Measurements from ENCODE around the gene GNG12. TPM values are rescaled to one million over a fixed set of nuclear protein-coding genes. Genes with fewer than 3 reads are reported as not detected.

Gene GNG12
- total RNA-seq, 1 experiment from 2014 or later: 66.1 TPM

DNA sequence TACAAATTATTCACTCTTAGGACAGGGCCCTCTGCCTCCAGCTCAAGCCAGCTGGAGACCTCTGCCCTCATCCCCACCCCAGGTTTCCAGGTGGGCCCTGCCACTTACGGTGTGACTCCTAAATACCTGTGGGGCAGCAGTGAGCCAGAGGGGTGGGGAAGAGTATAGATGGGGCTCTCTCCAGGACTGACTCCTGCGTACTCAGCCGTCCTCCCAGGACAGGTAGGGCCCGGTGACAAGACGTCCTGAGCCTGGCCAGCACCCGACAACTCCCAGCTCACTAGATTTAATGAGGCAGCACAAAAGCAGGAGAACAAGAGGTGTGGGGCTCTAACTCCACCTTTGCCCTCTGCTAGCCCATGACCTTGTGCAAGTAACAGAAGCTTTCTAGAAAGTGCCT is 16.8 kb downstream of the GNG12 start:
- BruUV-seq (replicated peaks): no TSS peak
- Histone ChIP-seq H3K27me3 (ENCODE audit: low read length) (no peaks in the 10 kb centered on the region), H3K9ac (ENCODE audit: low read length) (no peak overlapping the region), H3K4me1 (ENCODE audit: insufficient read depth, low read length) (no peaks in the 10 kb centered on the region), H3K79me2 (ENCODE audit: low read length) (peaks cover 78% of the 10 kb centered on the region), H3K4me3 (ENCODE audit: low read length) (no peak overlapping the region), H2AFZ (ENCODE audit: low read length) (no peak overlapping the region), H3K36me3 (ENCODE audit: low read depth, low read length) (0 out of 2 replicates have a peak, but pooled peaks cover 2% of the 10 kb centered on the region), H4K20me1 (ENCODE audit: low read length) (peaks cover 5% of the 10 kb centered on the region; the same call in 1 of the 2 replicates), H3K9me2 (replicated peaks; ENCODE audit: low read length) (no peaks in the 10 kb centered on the region), H3K9me3 (ENCODE audit: low read length) (no peaks in the 10 kb centered on the region), H3K4me2 (ENCODE audit: low read length) (no peak overlapping the region), H3F3A (ENCODE audit: low read length, unreplicated experiment) (no peaks in the 10 kb centered on the region), H3K27ac (ENCODE audit: low read length) (no peak overlapping the region)
- intact Hi-C loops (cut with micrococcal nuclease): no loop called here
- no peak for DNase-seq
- POLR2A ChIA-PET (ENCODE audit: unreplicated experiment): no interaction called here
- CTCF ChIA-PET: no interaction called here
- TF ChIP-seq EZH2phosphoT487 (IDR thresholded peaks at IDR 0.05; ENCODE audit: borderline replicate concordance, low read length): no peak
- TF ChIP-seq, protein P1, sequence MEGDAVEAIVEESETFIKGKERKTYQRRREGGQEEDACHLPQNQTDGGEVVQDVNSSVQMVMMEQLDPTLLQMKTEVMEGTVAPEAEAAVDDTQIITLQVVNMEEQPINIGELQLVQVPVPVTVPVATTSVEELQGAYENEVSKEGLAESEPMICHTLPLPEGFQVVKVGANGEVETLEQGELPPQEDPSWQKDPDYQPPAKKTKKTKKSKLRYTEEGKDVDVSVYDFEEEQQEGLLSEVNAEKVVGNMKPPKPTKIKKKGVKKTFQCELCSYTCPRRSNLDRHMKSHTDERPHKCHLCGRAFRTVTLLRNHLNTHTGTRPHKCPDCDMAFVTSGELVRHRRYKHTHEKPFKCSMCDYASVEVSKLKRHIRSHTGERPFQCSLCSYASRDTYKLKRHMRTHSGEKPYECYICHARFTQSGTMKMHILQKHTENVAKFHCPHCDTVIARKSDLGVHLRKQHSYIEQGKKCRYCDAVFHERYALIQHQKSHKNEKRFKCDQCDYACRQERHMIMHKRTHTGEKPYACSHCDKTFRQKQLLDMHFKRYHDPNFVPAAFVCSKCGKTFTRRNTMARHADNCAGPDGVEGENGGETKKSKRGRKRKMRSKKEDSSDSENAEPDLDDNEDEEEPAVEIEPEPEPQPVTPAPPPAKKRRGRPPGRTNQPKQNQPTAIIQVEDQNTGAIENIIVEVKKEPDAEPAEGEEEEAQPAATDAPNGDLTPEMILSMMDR (conservative IDR thresholded peaks at IDR 0.05; ENCODE audit: low read depth, low read length): no peak
- no peak for ATAC-seq

DNA sequence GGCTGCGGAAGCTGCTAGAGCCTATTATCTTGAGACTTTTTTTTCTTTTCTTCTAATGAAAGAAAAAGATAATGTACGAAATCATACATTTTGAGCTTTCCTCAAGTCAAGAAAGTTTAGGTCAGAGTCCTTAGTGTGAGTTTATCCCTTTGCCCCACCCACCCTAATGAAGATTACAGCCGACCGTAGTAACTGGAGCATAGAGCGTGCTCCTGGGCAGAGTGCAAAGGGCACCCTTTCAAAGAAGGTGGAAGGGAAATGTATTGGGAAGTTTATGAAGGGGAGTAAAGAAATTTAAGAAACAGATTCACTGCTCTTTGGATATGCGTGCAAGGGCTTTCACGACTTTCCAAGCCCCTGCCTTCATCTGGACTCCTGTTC is 17.2 kb downstream of the GNG12 start:
- Histone ChIP-seq H3K9me3 (ENCODE audit: low read length) (no peaks in the 10 kb centered on the region), H3K27ac (ENCODE audit: low read length) (no peak overlapping the region), H3K27me3 (ENCODE audit: low read length) (no peaks in the 10 kb centered on the region), H3K36me3 (ENCODE audit: low read depth, low read length) (0 out of 2 replicates have a peak, but pooled peaks cover 2% of the 10 kb centered on the region), H3K79me2 (ENCODE audit: low read length) (peaks cover 79% of the 10 kb centered on the region), H4K20me1 (ENCODE audit: low read length) (peaks cover 5% of the 10 kb centered on the region; the same call in 1 of the 2 replicates), H3K4me1 (ENCODE audit: insufficient read depth, low read length) (no peaks in the 10 kb centered on the region), H3K9ac (ENCODE audit: low read length) (no peak overlapping the region), H3K4me2 (ENCODE audit: low read length) (no peak overlapping the region), H2AFZ (ENCODE audit: low read length) (no peak overlapping the region), H3F3A (ENCODE audit: low read length, unreplicated experiment) (no peaks in the 10 kb centered on the region), H3K9me2 (replicated peaks; ENCODE audit: low read length) (no peaks in the 10 kb centered on the region), H3K4me3 (ENCODE audit: low read length) (no peak overlapping the region)
- ChIA-PET POLR2A (ENCODE audit: unreplicated experiment) (no interaction called here), CTCF (interaction anchor here (0.5 kb wide), 1 partner anchor 279 kb away, joined by 3 read pairs; no protein-coding TSS in a partner anchor)
- TF ChIP-seq, protein P1 (conservative IDR thresholded peaks at IDR 0.05; ENCODE audit: low read depth, low read length): no peak
- TF ChIP-seq EZH2 (IDR thresholded peaks at IDR 0.05; ENCODE audit: low read length, unreplicated experiment) (no peak), EZH2phosphoT487 (IDR thresholded peaks at IDR 0.05; ENCODE audit: borderline replicate concordance, low read length) (no peak)
- BruUV-seq (replicated peaks): no TSS peak
- DNase-seq (no peak), ATAC-seq (no peak)
- intact Hi-C loops (cut with micrococcal nuclease): no loop called here

DNA sequence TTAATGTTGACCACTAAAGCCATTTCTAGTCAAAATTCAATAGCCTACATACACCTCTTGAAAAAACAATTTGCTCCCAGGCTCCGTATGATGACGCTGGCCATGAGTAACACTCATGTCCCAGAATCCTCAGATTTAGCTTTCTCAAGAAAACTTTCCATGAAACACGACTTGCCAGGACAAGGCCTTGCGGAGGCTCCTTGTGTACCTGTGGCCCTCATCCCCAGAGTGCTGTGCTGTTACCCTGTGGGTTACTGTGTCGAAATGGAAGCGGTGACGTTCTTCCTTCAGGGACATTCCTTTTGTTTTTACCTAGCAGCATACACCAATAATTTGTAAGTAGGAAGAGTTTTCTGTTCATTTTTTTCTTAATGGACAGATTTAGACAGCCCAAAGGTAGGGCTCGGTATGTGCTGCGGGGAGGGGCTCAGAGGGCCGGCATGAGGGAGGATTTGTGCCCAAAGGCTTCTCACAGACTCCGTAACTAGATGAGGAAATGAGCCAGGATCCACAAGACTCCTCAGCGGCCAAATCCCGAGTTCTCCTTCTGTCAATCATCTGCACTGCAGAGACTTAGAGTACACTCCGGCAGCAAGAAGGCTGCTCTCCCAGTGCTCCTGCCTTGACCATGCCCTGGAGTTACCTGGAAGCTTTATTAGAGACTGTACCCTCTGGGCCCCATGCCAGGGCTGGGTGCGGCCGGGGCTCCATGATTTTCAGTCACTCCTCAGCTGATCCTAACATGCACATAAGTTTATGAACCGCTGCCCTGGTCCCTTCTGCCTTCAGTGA is 17.8 kb downstream of the GNG12 start:
- peaks cover 78% of the 10 kb centered on the region for H3K79me2 ChIP-seq (ENCODE audit: low read length)
- intact Hi-C loops (cut with micrococcal nuclease): no loop called here
- no peak overlapping the region for H3K9ac ChIP-seq (ENCODE audit: low read length)
- BruUV-seq (replicated peaks): no TSS peak
- ChIA-PET CTCF (interaction anchor here (0.5 kb wide), 1 partner anchor 279 kb away, joined by 3 read pairs; no protein-coding TSS in a partner anchor), POLR2A (ENCODE audit: unreplicated experiment) (no interaction called here)
- TF ChIP-seq EZH2 (IDR thresholded peaks at IDR 0.05; ENCODE audit: low read length, unreplicated experiment): no peak
- TF ChIP-seq, protein P1 (conservative IDR thresholded peaks at IDR 0.05; ENCODE audit: low read depth, low read length): no peak
- no peak for TF ChIP-seq EZH2phosphoT487 (IDR thresholded peaks at IDR 0.05; ENCODE audit: borderline replicate concordance, low read length)
- no peak overlapping the region for H2AFZ ChIP-seq (ENCODE audit: low read length)
- H3K27me3 ChIP-seq (ENCODE audit: low read length): no peaks in the 10 kb centered on the region
- no peak for ATAC-seq
- DNase-seq: no peak
- peaks cover 5% of the 10 kb centered on the region; the same call in 1 of the 2 replicates for H4K20me1 ChIP-seq (ENCODE audit: low read length)
- H3K9me2 ChIP-seq (replicated peaks; ENCODE audit: low read length): no peaks in the 10 kb centered on the region
- H3K9me3 ChIP-seq (ENCODE audit: low read length): no peaks in the 10 kb centered on the region
- no peaks in the 10 kb centered on the region for H3F3A ChIP-seq (ENCODE audit: low read length, unreplicated experiment)
- H3K4me2 ChIP-seq (ENCODE audit: low read length): no peak overlapping the region
- 0 out of 2 replicates have a peak, but pooled peaks cover 2% of the 10 kb centered on the region for H3K36me3 ChIP-seq (ENCODE audit: low read depth, low read length)
- no peak overlapping the region for H3K4me3 ChIP-seq (ENCODE audit: low read length)
- H3K4me1 ChIP-seq (ENCODE audit: insufficient read depth, low read length): no peaks in the 10 kb centered on the region
- H3K27ac ChIP-seq (ENCODE audit: low read length): no peak overlapping the region
